Measurements from ENCODE around the gene OR6A2. TPM values are rescaled to one million over a fixed set of nuclear protein-coding genes. Genes with fewer than 3 reads are reported as not detected.

OR6A2 gene
- total RNA-seq, 1 experiment from 2014 or later: 0.33 TPM

DNA sequence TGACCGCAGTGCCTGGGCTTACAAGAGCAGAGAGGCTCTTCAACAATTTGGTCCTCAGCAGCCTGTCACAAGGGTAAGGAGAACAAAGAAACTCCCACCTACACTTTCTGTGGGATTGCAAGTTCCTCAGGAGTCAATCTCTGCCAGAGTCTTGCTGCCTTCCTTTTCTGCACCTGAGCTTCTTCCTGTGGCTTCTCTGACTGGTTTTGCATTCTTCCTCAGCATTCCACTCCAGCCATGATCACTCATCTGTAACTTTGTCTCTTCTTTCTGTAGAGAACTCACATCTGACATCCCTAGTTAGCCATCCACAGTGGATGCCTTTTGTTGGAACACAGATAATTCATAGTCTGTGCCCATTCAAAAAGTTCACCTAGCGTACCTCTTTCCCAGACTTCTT is 14.2 kb upstream of the OR6A2 start:
- Histone ChIP-seq H3K18ac (ENCODE audit: insufficient read length, low read depth, low read length) (no peak overlapping the region), H3T11ph (ENCODE audit: low read length) (no peak overlapping the region), H3K79me2 (ENCODE audit: insufficient read depth, low read length) (no peaks in the 10 kb centered on the region), H3K23me2 (ENCODE audit: insufficient read length, low read depth, low read length, poor library complexity, severe bottlenecking) (no peaks in the 10 kb centered on the region), H2BK15ac (ENCODE audit: low read depth, low read length) (no peak overlapping the region), H2BK5ac (ENCODE audit: insufficient read length, low read length) (no peak overlapping the region), H2AK5ac (ENCODE audit: insufficient read length, low read length) (no peak overlapping the region), H2BK12ac (ENCODE audit: insufficient read length, low read depth, low read length) (no peak overlapping the region), H3K23ac (ENCODE audit: insufficient read length, low read depth, low read length) (no peak overlapping the region), H3K9ac (ENCODE audit: extremely low read depth, insufficient read length, low read length) (no peak overlapping the region), H3K27ac (ENCODE audit: insufficient read length, low read depth, low read length) (no peak overlapping the region), H4K5ac (ENCODE audit: insufficient read length, low read depth, low read length) (no peak overlapping the region), H3K4me2 (ENCODE audit: insufficient read depth, insufficient read length, low read length) (no peak overlapping the region), H4K20me1 (ENCODE audit: control insufficient read depth, insufficient read depth, insufficient read length) (no peaks in the 10 kb centered on the region), H2BK20ac (ENCODE audit: low read depth, low read length, poor library complexity, severe bottlenecking) (no peak overlapping the region), H2AFZ (ENCODE audit: low read length) (no peak overlapping the region), H3K4me1 (ENCODE audit: insufficient read depth, low read length) (no peaks in the 10 kb centered on the region), H3K4ac (ENCODE audit: low read depth, low read length) (no peak overlapping the region), H3K56ac (ENCODE audit: insufficient read length, low read depth, low read length) (no peak overlapping the region), H3K79me1 (ENCODE audit: insufficient read depth, low read depth, low read length, poor library complexity, severe bottlenecking) (no peaks in the 10 kb centered on the region), H4K91ac (ENCODE audit: insufficient read length, low read depth, low read length) (no peak overlapping the region), H3K14ac (ENCODE audit: insufficient read depth, low read length) (no peak overlapping the region), H2BK120ac (ENCODE audit: low read depth, low read length, poor library complexity, severe bottlenecking) (no peak overlapping the region), H3K27me3 (ENCODE audit: insufficient read depth, low read length) (no peaks in the 10 kb centered on the region), H3K9me3 (ENCODE audit: control insufficient read depth, low read depth, low read length) (no peaks in the 10 kb centered on the region), H4K8ac (replicated peaks; ENCODE audit: insufficient read length, low read depth, low read length) (no peak overlapping the region)
- Mint-ChIP-seq H3K4me1 (peaks cover 6 to 12% of the 10 kb centered on the region in 2 experiments), H3K9me3 (no peaks in the 10 kb centered on the region; a peak in 1 of 5 replicates), H3K27ac (no peak overlapping the region), H3K27me3 (ENCODE audit: low read depth) (no peaks in the 10 kb centered on the region; the same call in 1 of the 2 replicates), H3K4me3 (no peak overlapping the region), H3K36me3 (ENCODE audit: insufficient read depth in 1 of 3, low read depth in 3 of 3) (no peaks in the 10 kb centered on the region; a peak in 1 of 7 replicates)
- no CpG with 5 or more reads among the region's 2 CpGs for WGBS (ENCODE audit: extremely low coverage, insufficient read length, low lambda C conversion rate)
- TF ChIP-seq CTCF (conservative IDR thresholded peaks at IDR 0.05): no peak
- no peak for DNase-seq

All from H9 (cell line).